Measurements from ENCODE around the gene POMC. TPM values are rescaled to one million over a fixed set of nuclear protein-coding genes. Genes with fewer than 3 reads are reported as not detected.

Gene POMC
- 4.1 and 4.3 TPM in 2 replicates for total RNA-seq

DNA sequence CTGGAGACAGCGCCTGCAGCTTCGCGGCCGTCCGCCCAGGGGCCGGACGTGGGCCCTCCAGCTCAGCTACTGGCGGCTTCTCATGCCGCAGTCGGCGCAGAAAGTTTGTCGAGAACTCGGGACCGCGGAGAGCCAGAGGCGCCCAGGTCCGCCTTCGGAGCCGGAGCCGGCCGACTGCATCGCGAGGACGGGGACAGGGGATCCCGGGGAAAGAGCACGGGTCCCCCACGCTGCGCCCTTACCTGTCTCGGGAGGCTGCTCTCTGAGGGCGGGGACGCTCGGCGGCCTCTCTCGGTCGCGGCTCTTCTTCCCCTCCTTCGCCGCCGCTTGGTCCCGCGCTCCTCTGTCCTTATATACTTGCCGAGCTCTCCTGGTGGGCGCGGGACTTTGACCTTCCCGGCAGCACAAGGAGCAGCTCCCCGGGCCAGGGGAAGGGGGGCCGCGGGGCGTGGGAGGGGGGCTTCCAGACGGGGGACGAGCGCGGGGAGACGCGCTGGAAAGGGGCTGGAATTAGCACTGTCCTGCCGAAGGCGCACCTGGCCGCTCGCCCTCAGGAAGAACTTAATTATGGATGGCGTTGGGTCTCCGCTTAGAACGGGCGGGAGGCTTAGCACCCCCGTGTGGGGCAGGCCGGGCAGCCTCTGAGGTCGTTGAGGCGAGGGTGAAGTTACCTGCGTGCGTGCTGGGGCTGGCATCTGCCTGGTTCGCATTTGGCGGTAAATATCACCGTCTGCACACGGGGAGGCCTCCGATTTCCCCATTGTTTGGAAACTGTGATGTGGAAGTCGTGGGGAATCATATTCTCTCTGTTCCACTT is at the start of gene POMC:
Gene POMC (minus strand): TSS at position 325 of the 817 bp plus-strand sequence. CDS start 3,808 bp downstream, outside the sequence.

Other genes with a start within 250 kb of the POMC start
- gene ADCY3, start 248.3 kb downstream of the POMC start, total RNA-seq, result 38.3 and 40.4 TPM in 2 replicates
- 1.4 and 2.0 TPM in 2 replicates for gene DNAJC27, start 196.6 kb downstream of the POMC start, total RNA-seq
- under 0.01 and 0.18 TPM in 2 replicates for gene EFR3B, start 126.5 kb downstream of the POMC start, total RNA-seq
- gene DNMT3A, start 173.3 kb upstream of the POMC start, total RNA-seq, result 5.7 and 7.5 TPM in 2 replicates

All from myometrial cell (primary cell).